GM12892 (cell line): ENCODE data around the gene TXNL1.

ENCODE experiments used
- POLR2A ChIP-seq: IDR thresholded peaks from 2 replicates; pipeline ENCODE4 v1.6.1; 2011; ENCODE audit warnings: low read depth, low read length, control low read depth
- POLR2AphosphoS5 ChIP-seq: IDR thresholded peaks from 2 replicates; pipeline ENCODE4 v1.6.1; 2011; ENCODE audit warnings: low read depth, low read length, control low read depth
- TAF1 ChIP-seq: IDR thresholded peaks from 2 replicates; pipeline ENCODE4 v1.6.1; 2011; ENCODE audit warnings: low read depth, mild to moderate bottlenecking, control low read depth, low read length, borderline replicate concordance

DNA sequence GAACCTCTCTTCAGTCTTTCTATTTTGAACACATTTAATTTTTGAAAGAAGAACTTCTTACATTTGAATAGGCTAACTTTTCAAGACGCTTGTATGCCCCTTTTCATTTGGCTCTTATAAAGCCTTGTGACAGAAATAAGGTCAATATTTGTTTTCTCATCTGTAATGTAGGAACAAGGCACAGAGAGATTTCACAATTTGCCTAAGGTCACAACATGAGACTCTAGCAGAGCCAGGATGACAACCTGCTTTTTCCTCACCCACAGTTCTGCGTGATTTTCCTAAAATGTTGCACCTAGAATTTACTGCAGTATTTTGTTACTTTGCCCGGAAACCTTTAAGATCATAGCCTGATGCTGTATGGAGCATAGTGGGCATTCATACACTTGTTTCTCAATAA lies 67.4 kb downstream of the TXNL1 start:
- TF ChIP-seq POLR2A (no peak), POLR2AphosphoS5 (no peak), TAF1 (no peak)
